ENCODE results near the gene PRICKLE2. TPM values are rescaled to one million over a fixed set of nuclear protein-coding genes. Genes with fewer than 3 reads are reported as not detected.

PRICKLE2 gene
- total and polyA plus RNA-seq, 2 experiments from 2014 or later = 1.1 to 12.5 TPM

GRCh38 chr3:64114651-64115050 is 110.6 kb downstream of the PRICKLE2 start (continued):
- TF ChIP-seq CTCF (conservative IDR thresholded peaks at IDR 0.05; ENCODE audit: low read depth in 2 of 2) = no peak
- TF ChIP-seq JUNB (IDR thresholded peaks at IDR 0.05; ENCODE audit: unreplicated experiment) = no peak
- TF ChIP-seq CREB1 (CRISPR knock-in tag; IDR thresholded peaks at IDR 0.05; ENCODE audit: low read depth) = no peak
- TF ChIP-seq NANOG (IDR thresholded peaks at IDR 0.05; ENCODE audit: borderline replicate concordance) = no peak

GRCh38 chr3:64111872-64112271 is 113.4 kb downstream of the PRICKLE2 start:
- TF ChIP-seq JUNB (IDR thresholded peaks at IDR 0.05; ENCODE audit: unreplicated experiment) (no peak), CREB1 (CRISPR knock-in tag; IDR thresholded peaks at IDR 0.05; ENCODE audit: low read depth) (no peak), EZH2phosphoT487 (IDR thresholded peaks at IDR 0.05; ENCODE audit: unreplicated experiment) (no peak), CTCF (conservative IDR thresholded peaks at IDR 0.05; ENCODE audit: low read depth in 2 of 2) (peak in 1 of 2 experiments; percentile 49), ZNF114 (CRISPR knock-in tag; IDR thresholded peaks at IDR 0.05) (no peak), POLR2AphosphoS5 (IDR thresholded peaks at IDR 0.05; ENCODE audit: low read depth) (no peak), NANOG (IDR thresholded peaks at IDR 0.05; ENCODE audit: borderline replicate concordance) (no peak)
- TF ChIP-seq, protein P1, sequence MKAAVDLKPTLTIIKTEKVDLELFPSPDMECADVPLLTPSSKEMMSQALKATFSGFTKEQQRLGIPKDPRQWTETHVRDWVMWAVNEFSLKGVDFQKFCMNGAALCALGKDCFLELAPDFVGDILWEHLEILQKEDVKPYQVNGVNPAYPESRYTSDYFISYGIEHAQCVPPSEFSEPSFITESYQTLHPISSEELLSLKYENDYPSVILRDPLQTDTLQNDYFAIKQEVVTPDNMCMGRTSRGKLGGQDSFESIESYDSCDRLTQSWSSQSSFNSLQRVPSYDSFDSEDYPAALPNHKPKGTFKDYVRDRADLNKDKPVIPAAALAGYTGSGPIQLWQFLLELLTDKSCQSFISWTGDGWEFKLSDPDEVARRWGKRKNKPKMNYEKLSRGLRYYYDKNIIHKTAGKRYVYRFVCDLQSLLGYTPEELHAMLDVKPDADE (IDR thresholded peaks at IDR 0.05) = no peak
- TF ChIP-seq, protein P2, sequence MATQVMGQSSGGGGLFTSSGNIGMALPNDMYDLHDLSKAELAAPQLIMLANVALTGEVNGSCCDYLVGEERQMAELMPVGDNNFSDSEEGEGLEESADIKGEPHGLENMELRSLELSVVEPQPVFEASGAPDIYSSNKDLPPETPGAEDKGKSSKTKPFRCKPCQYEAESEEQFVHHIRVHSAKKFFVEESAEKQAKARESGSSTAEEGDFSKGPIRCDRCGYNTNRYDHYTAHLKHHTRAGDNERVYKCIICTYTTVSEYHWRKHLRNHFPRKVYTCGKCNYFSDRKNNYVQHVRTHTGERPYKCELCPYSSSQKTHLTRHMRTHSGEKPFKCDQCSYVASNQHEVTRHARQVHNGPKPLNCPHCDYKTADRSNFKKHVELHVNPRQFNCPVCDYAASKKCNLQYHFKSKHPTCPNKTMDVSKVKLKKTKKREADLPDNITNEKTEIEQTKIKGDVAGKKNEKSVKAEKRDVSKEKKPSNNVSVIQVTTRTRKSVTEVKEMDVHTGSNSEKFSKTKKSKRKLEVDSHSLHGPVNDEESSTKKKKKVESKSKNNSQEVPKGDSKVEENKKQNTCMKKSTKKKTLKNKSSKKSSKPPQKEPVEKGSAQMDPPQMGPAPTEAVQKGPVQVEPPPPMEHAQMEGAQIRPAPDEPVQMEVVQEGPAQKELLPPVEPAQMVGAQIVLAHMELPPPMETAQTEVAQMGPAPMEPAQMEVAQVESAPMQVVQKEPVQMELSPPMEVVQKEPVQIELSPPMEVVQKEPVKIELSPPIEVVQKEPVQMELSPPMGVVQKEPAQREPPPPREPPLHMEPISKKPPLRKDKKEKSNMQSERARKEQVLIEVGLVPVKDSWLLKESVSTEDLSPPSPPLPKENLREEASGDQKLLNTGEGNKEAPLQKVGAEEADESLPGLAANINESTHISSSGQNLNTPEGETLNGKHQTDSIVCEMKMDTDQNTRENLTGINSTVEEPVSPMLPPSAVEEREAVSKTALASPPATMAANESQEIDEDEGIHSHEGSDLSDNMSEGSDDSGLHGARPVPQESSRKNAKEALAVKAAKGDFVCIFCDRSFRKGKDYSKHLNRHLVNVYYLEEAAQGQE (IDR thresholded peaks at IDR 0.05; ENCODE audit: unreplicated experiment) = no peak
- Histone ChIP-seq H3K4me1 (ENCODE audit: insufficient read depth) (peaks cover 23% of the 10 kb centered on the region; the same call in 1 of the 2 replicates), H3F3A (replicated peaks; ENCODE audit: low read depth) (no peaks in the 10 kb centered on the region), H4K20me1 (replicated peaks; ENCODE audit: insufficient read depth) (no peaks in the 10 kb centered on the region), H3K36me3 (ENCODE audit: insufficient read depth) (no peaks in the 10 kb centered on the region; the same call in 1 of the 2 replicates), H2AFZ (no peak overlapping the region), H3K4me2 (no peak overlapping the region), H3K79me2 (replicated peaks; ENCODE audit: insufficient read depth) (no peaks in the 10 kb centered on the region), H3K4me3 (no peak overlapping the region), H3K9me2 (ENCODE audit: insufficient read depth) (0 out of 2 replicates have a peak, but pooled peaks cover 3% of the 10 kb centered on the region), H3K27ac (ENCODE audit: low read depth) (no peak overlapping the region), H3K27me3 (ENCODE audit: insufficient read depth) (no peaks in the 10 kb centered on the region)
- Mint-ChIP-seq H3K27ac (no peak overlapping the region), H3K4me3 (no peak overlapping the region), H3K9me3 (peaks cover 12% of the 10 kb centered on the region; the same call in 2 of the 3 replicates), H3K4me1 (peaks cover 29% of the 10 kb centered on the region), H3K27me3 (ENCODE audit: insufficient read depth, low read depth, poor library complexity) (peaks cover 4% of the 10 kb centered on the region), H3K36me3 (ENCODE audit: low read depth) (peaks cover 19% of the 10 kb centered on the region)
- ATAC-seq = no peak
- peak; percentile 23 for DNase-seq (ENCODE audit: low spot score)

Measured in GM23338 (cell line).